ENCODE data around the gene BLTP2.
"Not testable (repeated sequence)": the region's sequence is repeated elsewhere in the genome, so short reads cannot be mapped to it uniquely, and the experiment has no call there.

Gene BLTP2

GRCh38 chr17:28644787-28645575 is at the start of gene BLTP2:
Gene BLTP2, minus strand, starts transcription at chr17:28645158. Its CDS starts 102 bp downstream, at chr17:28645056.
- DNase-seq (ENCODE audit: low spot score), result peak; percentile 97

GRCh38 chr17:28693869-28694268 is 48.9 kb upstream of the BLTP2 start:
- no peak for DNase-seq (ENCODE audit: low spot score)

GRCh38 chr17:28689011-28689410 is 44.1 kb upstream of the BLTP2 start:
- no peak for DNase-seq (ENCODE audit: low spot score)

GRCh38 chr17:28688481-28688880 is 43.5 kb upstream of the BLTP2 start:
- no peak for DNase-seq (ENCODE audit: low spot score)

GRCh38 chr17:28686296-28686695 is 41.3 kb upstream of the BLTP2 start:
- no peak for DNase-seq (ENCODE audit: low spot score)

GRCh38 chr17:28685366-28685765 is 40.4 kb upstream of the BLTP2 start:
- no peak for DNase-seq (ENCODE audit: low spot score)

- no peak for DNase-seq (ENCODE audit: low spot score)
Measured at GRCh38 chr17:28684963-28685362, 40.0 kb upstream of the BLTP2 start.

- no peak for DNase-seq (ENCODE audit: low spot score)
Measured at GRCh38 chr17:28682655-28683054, 37.7 kb upstream of the BLTP2 start.

- DNase-seq (ENCODE audit: low spot score), result no peak
Measured at GRCh38 chr17:28675980-28676379, 31.0 kb upstream of the BLTP2 start.

GRCh38 chr17:28675490-28675889 is 30.5 kb upstream of the BLTP2 start:
- DNase-seq (ENCODE audit: low spot score), result no peak

- DNase-seq (ENCODE audit: low spot score), result no peak
Measured at GRCh38 chr17:28669918-28670317, 25.0 kb upstream of the BLTP2 start.

GRCh38 chr17:28667870-28668269 is 22.9 kb upstream of the BLTP2 start:
- DNase-seq (ENCODE audit: low spot score), result no peak

GRCh38 chr17:28665994-28666393 is 21.0 kb upstream of the BLTP2 start:
- DNase-seq (ENCODE audit: low spot score), result no peak

- DNase-seq (ENCODE audit: low spot score), result no peak
Measured at GRCh38 chr17:28663723-28664122, 18.8 kb upstream of the BLTP2 start.

- no peak for DNase-seq (ENCODE audit: low spot score)
Measured at GRCh38 chr17:28662527-28662829, 17.5 kb upstream of the BLTP2 start.

- DNase-seq (ENCODE audit: low spot score), result peak; percentile 94
Measured at GRCh38 chr17:28661635-28662526, 16.9 kb upstream of the BLTP2 start, which contains the start of the genes SDF2 and SUPT6H. Gene SDF2, minus strand, starts transcription at chr17:28661906. Its CDS starts 30 bp downstream, at chr17:28661876. Gene SUPT6H, plus strand, starts transcription at chr17:28662205. Its CDS starts 11,197 bp downstream, at chr17:28673402.

GRCh38 chr17:28659497-28659881 is 14.5 kb upstream of the BLTP2 start:
- DNase-seq (ENCODE audit: low spot score), result not testable (repeated sequence)

GRCh38 chr17:28658766-28659496 is 14.0 kb upstream of the BLTP2 start:
- not testable (repeated sequence) for DNase-seq (ENCODE audit: low spot score)

GRCh38 chr17:28658342-28658741 is 13.4 kb upstream of the BLTP2 start:
- not testable (repeated sequence) for DNase-seq (ENCODE audit: low spot score)

- DNase-seq (ENCODE audit: low spot score), result no peak
Measured at GRCh38 chr17:28657756-28658155, 12.8 kb upstream of the BLTP2 start.

- DNase-seq (ENCODE audit: low spot score), result no peak
Measured at GRCh38 chr17:28655160-28655559, 10.2 kb upstream of the BLTP2 start.

- no peak for DNase-seq (ENCODE audit: low spot score)
Measured at GRCh38 chr17:28648698-28649097, 3.7 kb upstream of the BLTP2 start.
